Activated B cell treated with CpG ODN at 0.5 μM for 24 hours (primary cell): ENCODE measurements around the gene YEATS4. TPM values are rescaled to one million over a fixed set of nuclear protein-coding genes. Genes with fewer than 3 reads are reported as not detected.

Source experiments
- ATAC-seq: fragments of 200-7000 bp; cut with Tn5 transposase; one replicate; pipeline ENCODE4 v1.10.0; 2021; ENCODE audit warnings: low read depth, mild to moderate bottlenecking, moderate library complexity
- CTCF ChIA-PET: fragments of 350-600 bp; sonication (Branson Sonifier 250); formaldehyde crosslinking; loops from one replicate; lab custom pipeline; 2021; ENCODE audit warnings: antibody characterized with exemption; lab: Charles Lee
- POLR2A ChIA-PET: fragments of 350-600 bp; sonication (Branson Sonifier 250); formaldehyde crosslinking; loops from one replicate; lab custom pipeline; 2021; ENCODE audit warnings: antibody characterized with exemption; lab: Charles Lee
- DNase-seq: peaks from one replicate; pipeline ENCODE4 v3.0.0; 2022
- H3K27ac Mint-ChIP-seq: one replicate; pipeline ENCODE4 v1.8.0; 2020; ENCODE audit warnings: mixed read lengths
- H3K27me3 Mint-ChIP-seq: one replicate; pipeline ENCODE4 v1.8.0; 2021; ENCODE audit warnings: mixed read lengths
- H3K36me3 Mint-ChIP-seq: one replicate; pipeline ENCODE4 v1.8.0; 2021; ENCODE audit warnings: low read depth, mixed read lengths
- H3K4me1 Mint-ChIP-seq: one replicate; pipeline ENCODE4 v1.8.0; 2021; ENCODE audit warnings: mixed read lengths
- H3K4me3 Mint-ChIP-seq: one replicate; pipeline ENCODE4 v1.8.0; 2020; ENCODE audit warnings: mild to moderate bottlenecking, mixed read lengths
- H3K9me3 Mint-ChIP-seq: one replicate; pipeline ENCODE4 v1.8.0; 2020; ENCODE audit warnings: mixed read lengths
- intact Hi-C: fragments of 100-400 bp; cut with micrococcal nuclease; formaldehyde crosslinking; loops from one replicate; pipeline ENCODE4 v1.15.1; 2024
- total RNA-seq: library from RNA; stranded (reverse); gene quantifications from 2 replicates; pipeline ENCODE4 v1.2.3, GENCODE V29; 2022
- TF ChIP-seq, protein P1 (sequence below): fragments of 200-600 bp; IDR thresholded peaks from one replicate; pipeline ENCODE4 v1.8.0; 2022; ENCODE audit warnings: antibody characterized with exemption, mild to moderate bottlenecking

Gene YEATS4
- total RNA-seq, 1 donor from 2014 or later = 14.9 TPM

DNA sequence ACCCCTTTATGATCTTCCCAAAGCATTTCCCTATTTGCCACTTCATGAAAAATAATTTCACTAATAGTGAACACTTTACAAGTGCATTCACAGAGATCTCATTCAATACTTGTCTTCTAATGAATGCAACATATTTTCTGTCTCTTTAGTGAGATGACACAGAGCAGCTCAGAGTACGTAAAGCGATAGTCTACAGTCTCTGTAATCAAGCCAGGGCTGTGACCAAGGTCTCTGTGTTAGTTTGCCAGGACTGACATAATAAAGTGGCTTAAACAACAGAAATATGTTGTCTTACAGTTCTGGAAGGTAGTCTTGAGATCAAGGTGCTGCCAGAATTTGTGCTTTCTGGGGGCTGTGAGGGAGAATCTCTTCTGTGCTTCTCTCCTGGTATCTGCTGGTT is 77.5 kb downstream of the YEATS4 start:
- no peaks in the 10 kb centered on the region for H3K4me1 Mint-ChIP-seq
- intact Hi-C loops = no loop called here
- H3K4me3 Mint-ChIP-seq = no peak overlapping the region
- H3K27me3 Mint-ChIP-seq = no peaks in the 10 kb centered on the region
- no peaks in the 10 kb centered on the region for H3K36me3 Mint-ChIP-seq
- H3K27ac Mint-ChIP-seq = no peak overlapping the region
- no peaks in the 10 kb centered on the region for H3K9me3 Mint-ChIP-seq
- TF ChIP-seq, protein P1, sequence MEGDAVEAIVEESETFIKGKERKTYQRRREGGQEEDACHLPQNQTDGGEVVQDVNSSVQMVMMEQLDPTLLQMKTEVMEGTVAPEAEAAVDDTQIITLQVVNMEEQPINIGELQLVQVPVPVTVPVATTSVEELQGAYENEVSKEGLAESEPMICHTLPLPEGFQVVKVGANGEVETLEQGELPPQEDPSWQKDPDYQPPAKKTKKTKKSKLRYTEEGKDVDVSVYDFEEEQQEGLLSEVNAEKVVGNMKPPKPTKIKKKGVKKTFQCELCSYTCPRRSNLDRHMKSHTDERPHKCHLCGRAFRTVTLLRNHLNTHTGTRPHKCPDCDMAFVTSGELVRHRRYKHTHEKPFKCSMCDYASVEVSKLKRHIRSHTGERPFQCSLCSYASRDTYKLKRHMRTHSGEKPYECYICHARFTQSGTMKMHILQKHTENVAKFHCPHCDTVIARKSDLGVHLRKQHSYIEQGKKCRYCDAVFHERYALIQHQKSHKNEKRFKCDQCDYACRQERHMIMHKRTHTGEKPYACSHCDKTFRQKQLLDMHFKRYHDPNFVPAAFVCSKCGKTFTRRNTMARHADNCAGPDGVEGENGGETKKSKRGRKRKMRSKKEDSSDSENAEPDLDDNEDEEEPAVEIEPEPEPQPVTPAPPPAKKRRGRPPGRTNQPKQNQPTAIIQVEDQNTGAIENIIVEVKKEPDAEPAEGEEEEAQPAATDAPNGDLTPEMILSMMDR = no peak
- CTCF ChIA-PET = no interaction called here
- no peak for ATAC-seq
- POLR2A ChIA-PET = no interaction called here
- DNase-seq = no peak

DNA sequence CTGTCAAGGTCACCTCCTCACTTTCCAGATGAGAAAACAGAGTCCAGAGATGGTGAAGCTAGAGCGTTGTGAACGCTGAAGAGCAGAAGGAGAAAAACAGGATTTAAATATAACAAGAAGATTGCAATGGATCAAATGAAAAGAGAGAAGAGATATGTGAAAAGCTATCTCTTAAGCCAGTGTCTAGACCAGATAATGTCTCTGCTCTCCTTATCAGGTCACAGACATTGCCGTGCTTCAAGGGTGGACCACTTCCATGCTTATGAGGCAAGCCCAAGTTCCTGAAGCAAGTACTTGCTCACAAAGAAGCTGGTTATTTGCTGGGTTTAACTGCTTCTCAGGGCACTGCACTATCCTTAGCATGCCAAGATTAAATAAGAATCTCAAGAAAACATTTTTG is 79.0 kb downstream of the YEATS4 start:
- DNase-seq (no peak), ATAC-seq (no peak)
- H3K27ac Mint-ChIP-seq = no peak overlapping the region
- H3K36me3 Mint-ChIP-seq = no peaks in the 10 kb centered on the region
- H3K4me3 Mint-ChIP-seq = no peak overlapping the region
- TF ChIP-seq, protein P1 = no peak
- ChIA-PET CTCF (no interaction called here), POLR2A (no interaction called here)
- H3K9me3 Mint-ChIP-seq = no peaks in the 10 kb centered on the region
- no peaks in the 10 kb centered on the region for H3K27me3 Mint-ChIP-seq
- H3K4me1 Mint-ChIP-seq = no peaks in the 10 kb centered on the region
- intact Hi-C loops = no loop called here

DNA sequence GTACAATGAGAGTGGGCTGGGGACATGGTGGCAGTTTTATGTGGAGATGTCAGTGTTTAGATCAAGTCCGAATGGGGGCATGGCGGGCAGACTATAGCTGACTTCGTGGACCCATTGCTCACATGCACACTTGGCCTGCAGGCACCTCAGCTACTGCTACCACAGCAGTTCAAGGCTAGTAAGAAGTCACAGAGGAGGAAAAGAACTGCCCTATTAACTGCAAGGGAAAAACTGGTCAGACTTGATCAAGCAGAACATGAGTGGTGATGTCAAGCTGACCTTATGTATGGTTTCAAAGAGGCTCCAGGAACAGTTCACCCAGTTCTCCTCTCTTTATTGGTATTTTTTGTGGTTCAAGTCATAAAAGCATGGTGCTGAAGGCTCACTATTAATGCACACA is 80.5 kb downstream of the YEATS4 start:
- Mint-ChIP-seq H3K9me3 (no peaks in the 10 kb centered on the region), H3K36me3 (no peaks in the 10 kb centered on the region), H3K4me3 (no peak overlapping the region), H3K27ac (no peak overlapping the region), H3K27me3 (no peaks in the 10 kb centered on the region), H3K4me1 (no peaks in the 10 kb centered on the region)
- TF ChIP-seq, protein P1 = no peak
- ChIA-PET POLR2A (no interaction called here), CTCF (interaction anchor here (1.6 kb wide), 1 partner anchor 131 kb away, joined by 3 read pairs; no protein-coding TSS in a partner anchor)
- ATAC-seq = no peak
- no peak for DNase-seq
- intact Hi-C loops = no loop called here

Other genes with a start within 250 kb of the YEATS4 start
- gene CPSF6, start 120.2 kb upstream of the YEATS4 start, total RNA-seq = 95.5 and 104 TPM in 2 replicates
- 4.0 and 5.3 TPM in 2 replicates for gene LYZ, start 11.4 kb upstream of the YEATS4 start, total RNA-seq
- gene FRS2, start 110.6 kb downstream of the YEATS4 start, total RNA-seq = 23.2 and 23.8 TPM in 2 replicates
- gene CCT2, start 225.7 kb downstream of the YEATS4 start, total RNA-seq = 205 and 211 TPM in 2 replicates